ENCODE data around the gene SIVA1. TPM values are rescaled to one million over a fixed set of nuclear protein-coding genes. Genes with fewer than 3 reads are reported as not detected.
A peak's percentile ranks its signal among the peaks of the same experiment; 100 is the strongest.

The SIVA1 gene
- total and polyA plus RNA-seq, 9 of the 15 experiments (the other 6 are each of a cell fraction or from before 2014, with no cell fraction given): 4.2 to 186 (median 54.2) TPM

DNA sequence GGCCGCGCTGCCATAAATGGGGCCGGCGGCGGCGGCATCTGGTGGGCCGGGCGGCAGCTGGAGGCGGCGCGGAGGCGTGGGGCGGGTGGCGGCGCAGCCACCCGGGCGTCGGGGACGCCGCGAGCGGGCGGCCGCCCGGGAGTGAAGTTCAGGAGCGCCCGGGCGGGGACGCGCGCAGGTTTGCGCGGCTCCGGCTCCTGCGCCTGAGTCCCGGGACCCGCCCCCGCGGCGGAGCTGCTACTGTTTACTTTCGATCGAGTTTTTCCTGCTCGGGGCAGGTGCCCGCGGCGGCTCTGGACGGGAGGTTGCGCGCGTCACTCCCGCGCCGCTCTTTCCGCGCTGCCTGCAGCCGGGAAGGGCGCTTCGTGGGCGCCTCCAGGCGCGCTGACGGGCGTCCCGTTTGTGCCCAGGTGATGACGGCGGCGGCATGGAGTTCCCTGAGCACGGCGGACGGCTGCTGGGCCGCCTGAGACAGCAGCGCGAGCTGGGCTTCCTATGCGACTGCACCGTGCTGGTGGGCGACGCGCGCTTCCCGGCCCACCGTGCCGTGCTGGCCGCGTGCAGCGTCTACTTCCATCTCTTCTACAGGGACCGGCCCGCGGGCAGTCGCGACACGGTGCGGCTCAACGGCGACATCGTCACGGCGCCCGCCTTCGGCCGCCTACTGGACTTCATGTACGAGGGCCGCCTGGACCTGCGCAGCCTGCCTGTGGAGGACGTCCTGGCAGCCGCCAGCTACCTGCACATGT, 48.0 kb downstream of the SIVA1 start, which contains the start of gene ZBTB42 (continued):
- TF ChIP-seq, protein P1, sequence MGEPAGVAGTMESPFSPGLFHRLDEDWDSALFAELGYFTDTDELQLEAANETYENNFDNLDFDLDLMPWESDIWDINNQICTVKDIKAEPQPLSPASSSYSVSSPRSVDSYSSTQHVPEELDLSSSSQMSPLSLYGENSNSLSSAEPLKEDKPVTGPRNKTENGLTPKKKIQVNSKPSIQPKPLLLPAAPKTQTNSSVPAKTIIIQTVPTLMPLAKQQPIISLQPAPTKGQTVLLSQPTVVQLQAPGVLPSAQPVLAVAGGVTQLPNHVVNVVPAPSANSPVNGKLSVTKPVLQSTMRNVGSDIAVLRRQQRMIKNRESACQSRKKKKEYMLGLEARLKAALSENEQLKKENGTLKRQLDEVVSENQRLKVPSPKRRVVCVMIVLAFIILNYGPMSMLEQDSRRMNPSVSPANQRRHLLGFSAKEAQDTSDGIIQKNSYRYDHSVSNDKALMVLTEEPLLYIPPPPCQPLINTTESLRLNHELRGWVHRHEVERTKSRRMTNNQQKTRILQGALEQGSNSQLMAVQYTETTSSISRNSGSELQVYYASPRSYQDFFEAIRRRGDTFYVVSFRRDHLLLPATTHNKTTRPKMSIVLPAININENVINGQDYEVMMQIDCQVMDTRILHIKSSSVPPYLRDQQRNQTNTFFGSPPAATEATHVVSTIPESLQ (CRISPR knock-in tag; IDR thresholded peaks at IDR 0.05): no peak
- TF ChIP-seq KAT7 (CRISPR knock-in tag; IDR thresholded peaks at IDR 0.05; ENCODE audit: borderline replicate concordance) (0 out of 2 replicates have a peak, but pooled peaks have one; percentile 73), GTF2A2 (tag; IDR thresholded peaks at IDR 0.05) (no peak), MEIS2 (IDR thresholded peaks at IDR 0.05; ENCODE audit: partially characterized antibody) (peak; percentile 4)
- TF ChIP-seq, protein P2, sequence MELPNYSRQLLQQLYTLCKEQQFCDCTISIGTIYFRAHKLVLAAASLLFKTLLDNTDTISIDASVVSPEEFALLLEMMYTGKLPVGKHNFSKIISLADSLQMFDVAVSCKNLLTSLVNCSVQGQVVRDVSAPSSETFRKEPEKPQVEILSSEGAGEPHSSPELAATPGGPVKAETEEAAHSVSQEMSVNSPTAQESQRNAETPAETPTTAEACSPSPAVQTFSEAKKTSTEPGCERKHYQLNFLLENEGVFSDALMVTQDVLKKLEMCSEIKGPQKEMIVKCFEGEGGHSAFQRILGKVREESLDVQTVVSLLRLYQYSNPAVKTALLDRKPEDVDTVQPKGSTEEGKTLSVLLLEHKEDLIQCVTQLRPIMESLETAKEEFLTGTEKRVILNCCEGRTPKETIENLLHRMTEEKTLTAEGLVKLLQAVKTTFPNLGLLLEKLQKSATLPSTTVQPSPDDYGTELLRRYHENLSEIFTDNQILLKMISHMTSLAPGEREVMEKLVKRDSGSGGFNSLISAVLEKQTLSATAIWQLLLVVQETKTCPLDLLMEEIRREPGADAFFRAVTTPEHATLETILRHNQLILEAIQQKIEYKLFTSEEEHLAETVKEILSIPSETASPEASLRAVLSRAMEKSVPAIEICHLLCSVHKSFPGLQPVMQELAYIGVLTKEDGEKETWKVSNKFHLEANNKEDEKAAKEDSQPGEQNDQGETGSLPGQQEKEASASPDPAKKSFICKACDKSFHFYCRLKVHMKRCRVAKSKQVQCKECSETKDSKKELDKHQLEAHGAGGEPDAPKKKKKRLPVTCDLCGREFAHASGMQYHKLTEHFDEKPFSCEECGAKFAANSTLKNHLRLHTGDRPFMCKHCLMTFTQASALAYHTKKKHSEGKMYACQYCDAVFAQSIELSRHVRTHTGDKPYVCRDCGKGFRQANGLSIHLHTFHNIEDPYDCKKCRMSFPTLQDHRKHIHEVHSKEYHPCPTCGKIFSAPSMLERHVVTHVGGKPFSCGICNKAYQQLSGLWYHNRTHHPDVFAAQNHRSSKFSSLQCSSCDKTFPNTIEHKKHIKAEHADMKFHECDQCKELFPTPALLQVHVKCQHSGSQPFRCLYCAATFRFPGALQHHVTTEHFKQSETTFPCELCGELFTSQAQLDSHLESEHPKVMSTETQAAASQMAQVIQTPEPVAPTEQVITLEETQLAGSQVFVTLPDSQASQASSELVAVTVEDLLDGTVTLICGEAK (IDR thresholded peaks at IDR 0.05): 0 out of 2 replicates have a peak, but pooled peaks have one; percentile 27
- TF ChIP-seq, protein P2 (CRISPR knock-in tag; IDR thresholded peaks at IDR 0.05): no peak
- TF ChIP-seq, protein P3, sequence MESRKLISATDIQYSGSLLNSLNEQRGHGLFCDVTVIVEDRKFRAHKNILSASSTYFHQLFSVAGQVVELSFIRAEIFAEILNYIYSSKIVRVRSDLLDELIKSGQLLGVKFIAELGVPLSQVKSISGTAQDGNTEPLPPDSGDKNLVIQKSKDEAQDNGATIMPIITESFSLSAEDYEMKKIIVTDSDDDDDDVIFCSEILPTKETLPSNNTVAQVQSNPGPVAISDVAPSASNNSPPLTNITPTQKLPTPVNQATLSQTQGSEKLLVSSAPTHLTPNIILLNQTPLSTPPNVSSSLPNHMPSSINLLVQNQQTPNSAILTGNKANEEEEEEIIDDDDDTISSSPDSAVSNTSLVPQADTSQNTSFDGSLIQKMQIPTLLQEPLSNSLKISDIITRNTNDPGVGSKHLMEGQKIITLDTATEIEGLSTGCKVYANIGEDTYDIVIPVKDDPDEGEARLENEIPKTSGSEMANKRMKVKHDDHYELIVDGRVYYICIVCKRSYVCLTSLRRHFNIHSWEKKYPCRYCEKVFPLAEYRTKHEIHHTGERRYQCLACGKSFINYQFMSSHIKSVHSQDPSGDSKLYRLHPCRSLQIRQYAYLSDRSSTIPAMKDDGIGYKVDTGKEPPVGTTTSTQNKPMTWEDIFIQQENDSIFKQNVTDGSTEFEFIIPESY (CRISPR knock-in tag; IDR thresholded peaks at IDR 0.05): 0 out of 2 replicates have a peak, but pooled peaks have one; percentile 21

Data from K562 (cell line).